Ishikawa (cell line): Measurements from ENCODE around the gene HOXC13.

Source experiments
- CEBPB ChIP-seq: IDR thresholded peaks from 2 replicates; pipeline ENCODE4 v1.6.1; 2012
- CREB1 ChIP-seq: IDR thresholded peaks from 2 replicates; pipeline ENCODE4 v1.6.1; 2012; ENCODE audit warnings: low read depth
- EGR1 ChIP-seq: IDR thresholded peaks from 2 replicates; pipeline ENCODE4 v1.6.1; 2012
- EP300 ChIP-seq: IDR thresholded peaks from 2 replicates; pipeline ENCODE4 v1.6.1; 2012; ENCODE audit warnings: borderline replicate concordance
- FOXM1 ChIP-seq: IDR thresholded peaks from 2 replicates; pipeline ENCODE4 v1.6.1; 2012; ENCODE audit warnings: low read depth, borderline replicate concordance
- MAX ChIP-seq: IDR thresholded peaks from 2 replicates; pipeline ENCODE4 v1.6.1; 2012
- NFIC ChIP-seq: IDR thresholded peaks from 2 replicates; pipeline ENCODE4 v1.6.1; 2012
- RAD21 ChIP-seq: IDR thresholded peaks from 2 replicates; pipeline ENCODE4 v1.6.1; 2012; ENCODE audit warnings: low read depth
- REST ChIP-seq: IDR thresholded peaks from 2 replicates; pipeline ENCODE4 v1.6.1; 2012; ENCODE audit warnings: low read depth, mild to moderate bottlenecking
- TAF1 ChIP-seq: IDR thresholded peaks from 2 replicates; pipeline ENCODE4 v1.6.1; 2012; ENCODE audit warnings: low read depth, mild to moderate bottlenecking
- TCF12 ChIP-seq: IDR thresholded peaks from 2 replicates; pipeline ENCODE4 v1.6.1; 2012; ENCODE audit warnings: low read depth
- TEAD4 ChIP-seq: IDR thresholded peaks from 2 replicates; pipeline ENCODE4 v1.6.1; 2012
- USF1 ChIP-seq: IDR thresholded peaks from 2 replicates; pipeline ENCODE4 v1.6.1; 2012
- YY1 ChIP-seq: IDR thresholded peaks from 2 replicates; pipeline ENCODE4 v1.6.1; 2012; ENCODE audit warnings: low read depth
- ZBTB7A ChIP-seq: IDR thresholded peaks from 2 replicates; pipeline ENCODE4 v1.6.1; 2012; ENCODE audit warnings: low read depth

The HOXC13 gene

GRCh38 chr12:53930591-53931255 lies 7.9 kb upstream of the HOXC13 start:
- no peak for TF ChIP-seq EGR1
- no peak for TF ChIP-seq ZBTB7A
- no peak for TF ChIP-seq NFIC

- TF ChIP-seq FOXM1 (no peak), YY1 (no peak), EGR1 (no peak), REST (no peak), EP300 (no peak), NFIC (no peak), TCF12 (no peak), USF1 (no peak), CEBPB (no peak), TEAD4 (no peak), ZBTB7A (no peak), TAF1 (no peak), MAX (no peak), RAD21 (no peak)
Measured at GRCh38 chr12:53931844-53932581, 6.6 kb upstream of the HOXC13 start.

- TF ChIP-seq CREB1 (no peak), CEBPB (no peak), USF1 (no peak), RAD21 (no peak), YY1 (no peak), ZBTB7A (no peak), MAX (no peak), FOXM1 (no peak), TEAD4 (no peak), EGR1 (no peak), EP300 (no peak), TAF1 (no peak), NFIC (no peak), REST (no peak), TCF12 (no peak)
Measured at GRCh38 chr12:53932915-53933314, 5.7 kb upstream of the HOXC13 start.

GRCh38 chr12:53935383-53936341 lies 3.0 kb upstream of the HOXC13 start:
- TF ChIP-seq EGR1, result no peak
- TF ChIP-seq MAX, result no peak
- no peak for TF ChIP-seq YY1
- no peak for TF ChIP-seq USF1
- no peak for TF ChIP-seq NFIC
- no peak for TF ChIP-seq ZBTB7A

- TF ChIP-seq MAX, result no peak
- no peak for TF ChIP-seq TAF1
- no peak for TF ChIP-seq YY1
- TF ChIP-seq CREB1, result no peak
- no peak for TF ChIP-seq ZBTB7A
- TF ChIP-seq TCF12, result no peak
- TF ChIP-seq USF1, result no peak
- TF ChIP-seq NFIC, result no peak
- no peak for TF ChIP-seq RAD21
- TF ChIP-seq FOXM1, result no peak
- no peak for TF ChIP-seq REST
- no peak for TF ChIP-seq TEAD4
- TF ChIP-seq CEBPB, result no peak
- no peak for TF ChIP-seq EGR1
- no peak for TF ChIP-seq EP300
Measured at GRCh38 chr12:53937099-53937498, 1.5 kb upstream of the HOXC13 start.
